Lung (tissue), 12 donors: ENCODE results near the gene MZT2B. TPM values are rescaled to one million over a fixed set of nuclear protein-coding genes. Genes with fewer than 3 reads are reported as not detected.
"Not testable (repeated sequence)": the region's sequence is repeated elsewhere in the genome, so short reads cannot be mapped to it uniquely, and the experiment has no call there.

ENCODE experiments used
- ATAC-seq: fragments of 200-7000 bp; cut with Tn5 transposase; one replicate; pipeline ENCODE4 v1.9.1; 2020; ENCODE audit warnings: moderate number of reproducible peaks; ENCODE audit not compliant: insufficient read depth, low FRiP score
- DNase-seq, 3 donors: peaks; one replicate each; pipeline ENCODE4 v3.0.0-alpha.2; 2013 to 2017
- H3K27ac ChIP-seq, 2 donors: one replicate each; pipeline ENCODE4 v1.5.1; 2013; ENCODE audit warnings: mild to moderate bottlenecking in 2 of 2, moderate library complexity in 2 of 2, control low read depth in 1 of 2, inconsistent platforms in 1 of 2, low read depth in 1 of 2, low read length in 1 of 2
- H3K27me3 ChIP-seq, 3 donors: one replicate each; pipeline ENCODE4 v1.5.1; 2013; ENCODE audit warnings: low read length in 2 of 3; ENCODE audit not compliant: control insufficient read depth in 3 of 3, insufficient read depth in 3 of 3
- H3K36me3 ChIP-seq, 4 donors: one replicate each; pipeline ENCODE4 v1.5.1; 2013; ENCODE audit warnings: low read length in 4 of 4, mild to moderate bottlenecking in 1 of 4, moderate library complexity in 1 of 4; ENCODE audit not compliant: control insufficient read depth in 4 of 4, insufficient read depth in 4 of 4
- H3K4me1 ChIP-seq, 5 donors: one replicate each; pipeline ENCODE4 v1.5.1; 2013; ENCODE audit warnings: low read length in 5 of 5, mild to moderate bottlenecking in 2 of 5, moderate library complexity in 1 of 5; ENCODE audit not compliant: control insufficient read depth in 5 of 5, insufficient read depth in 5 of 5
- H3K4me3 ChIP-seq: one replicate; pipeline ENCODE4 v1.5.1; 2013; ENCODE audit warnings: mild to moderate bottlenecking, control low read depth, moderate library complexity
- H3K9ac ChIP-seq, 2 donors: one replicate each; pipeline ENCODE4 v1.5.1; 2013; ENCODE audit warnings: low read length in 2 of 2, control low read depth in 1 of 2; ENCODE audit not compliant: insufficient read depth in 1 of 2
- H3K9me3 ChIP-seq, 4 donors: one replicate each; pipeline ENCODE4 v1.5.1; 2013; ENCODE audit warnings: low read length in 3 of 4, mild to moderate bottlenecking in 1 of 4, moderate library complexity in 1 of 4; ENCODE audit not compliant: control insufficient read depth in 4 of 4, insufficient read depth in 3 of 4
- CTCF ChIP-seq: IDR thresholded peaks from 2 replicates; pipeline ENCODE4 v1.5.1; 2012; ENCODE audit warnings: mild to moderate bottlenecking; ENCODE audit errors: control extremely low read depth, extremely low read depth
- WGBS, 2 donors: extraction: QIAGEN DNeasy Blood & Tissue Kit; methylation state at CpG; one replicate each; pipeline ENCODE4 v1.1.7; 2013; 5-methylcytosine and 5-hydroxymethylcytosine counted together
- polyA plus RNA-seq, 2 donors: library from polyadenylated mRNA; stranded (reverse); fragments of 200-250 nt; gene quantifications; one replicate each; pipeline ENCODE4 v1.2.1, GENCODE V29; 2013
- total RNA-seq, 2 donors: library from RNA; depleted of rRNA in 1 of 2; stranded (reverse); fragments of >200 nt in 1 of 2; gene quantifications; one replicate each; pipeline ENCODE4 v1.2.1, GENCODE V29; 2014 to 2021
- donor health status: control.
- donor health status: control.
- donor health status: Bipolar disorder and iron deficiency.
- donor health status: healthy.
- donor health status: DM: yes; HTN: yes; CAD: no.

Gene MZT2B
- total and polyA plus RNA-seq, 4 donors: 59.1 to 243 (median 189) TPM

- H3K4me1 ChIP-seq: no peaks in the 10 kb centered on the region
- no peak for TF ChIP-seq CTCF
- WGBS, 2 donors: 96 to 98% methylated on average over 6 of the region's 6 CpGs
- H3K27me3 ChIP-seq: no peaks in the 10 kb centered on the region
- DNase-seq (no peak), ATAC-seq (no peak)
- H3K9me3 ChIP-seq: no peaks in the 10 kb centered on the region
- H3K27ac ChIP-seq: no peak overlapping the region
- no peak overlapping the region for H3K4me3 ChIP-seq
- H3K9ac ChIP-seq: no peak overlapping the region
- peaks cover 5 to 40% (median 7%) of the 10 kb centered on the region in 4 donors for H3K36me3 ChIP-seq
Observed at GRCh38 chr2:130160131-130160530, 21.9 kb upstream of the MZT2B start.

GRCh38 chr2:130160838-130161705 is 21.0 kb upstream of the MZT2B start:
- not testable (repeated sequence) for ATAC-seq, DNase-seq
- WGBS, 2 donors: 89 to 91% methylated on average over 25 of the region's 25 CpGs

GRCh38 chr2:130162486-130162885 is 19.6 kb upstream of the MZT2B start:
- H3K27ac ChIP-seq, H3K27me3 ChIP-seq, DNase-seq, H3K4me1 ChIP-seq, ATAC-seq, H3K9ac ChIP-seq, H3K9me3 ChIP-seq, H3K4me3 ChIP-seq: not testable (repeated sequence)
- WGBS, 2 donors: 97% methylated on average over 6 to 7 of the region's 7 CpGs
- H3K36me3 ChIP-seq: peaks cover 16 to 44% (median 20%) of the 10 kb centered on the region in 4 donors

More at GRCh38 chr2:130160838-130161705, 21.0 kb upstream of the MZT2B start:
- H3K9ac ChIP-seq, H3K9me3 ChIP-seq, H3K27me3 ChIP-seq, H3K27ac ChIP-seq, H3K4me1 ChIP-seq, H3K4me3 ChIP-seq: not testable (repeated sequence)
- H3K36me3 ChIP-seq: peaks cover 9 to 41% (median 13%) of the 10 kb centered on the region in 4 donors

GRCh38 chr2:130162968-130163367 is 19.1 kb upstream of the MZT2B start:
- H3K4me1 ChIP-seq: no peaks in the 10 kb centered on the region
- TF ChIP-seq CTCF: no peak
- ATAC-seq (no peak), DNase-seq (no peak)
- H3K9me3 ChIP-seq: no peaks in the 10 kb centered on the region
- no peak overlapping the region for H3K9ac ChIP-seq
- no peaks in the 10 kb centered on the region for H3K27me3 ChIP-seq
- WGBS, 2 donors: 95 to 96% methylated on average over 9 of the region's 9 CpGs
- H3K27ac ChIP-seq: no peak overlapping the region
- H3K36me3 ChIP-seq: peaks cover 16 to 48% (median 22%) of the 10 kb centered on the region in 4 donors
- H3K4me3 ChIP-seq: no peak overlapping the region
